Tibial artery (tissue), 4 donors: ENCODE measurements around the gene TSR3.

Experiments used
- DNase-seq, 2 donors: peaks; one replicate each; pipeline ENCODE4 v3.0.0-alpha.2; 2019
- H3K27ac ChIP-seq, 2 donors: fragments of 200-600 bp; sonication (generic) in 1 of 2; 1 replicate in 1 of 2; 2 replicates in 1 of 2; pipeline ENCODE4 v1.5.1; 2018 to 2019; ENCODE audit warnings: mild to moderate bottlenecking in 1 of 2
- H3K27me3 ChIP-seq, 2 donors: fragments of 200-600 bp; sonication (generic) in 1 of 2; one replicate each; pipeline versions ENCODE4 v1.5.1 to v1.6.0; 2016 to 2019
- H3K36me3 ChIP-seq, 3 donors: fragments of 200-600 bp; sonication (generic) in 2 of 3; one replicate each; pipeline ENCODE4 v1.5.1; 2016 to 2019; ENCODE audit warnings: mild to moderate bottlenecking in 2 of 3
- H3K4me1 ChIP-seq, 4 donors: fragments of 200-600 bp; sonication (generic) in 2 of 4; 1 replicate in 3 of 4; 2 replicates in 1 of 4; pipeline ENCODE4 v1.5.1; 2016 to 2019
- H3K4me3 ChIP-seq, 2 donors: fragments of 200-600 bp; sonication (generic) in 1 of 2; 1 replicate in 1 of 2; 2 replicates in 1 of 2; pipeline ENCODE4 v1.5.1; 2018 to 2019; ENCODE audit warnings: mild to moderate bottlenecking in 2 of 2
- H3K9me3 ChIP-seq, 3 donors: fragments of 200-600 bp; sonication (generic) in 1 of 3; one replicate each; pipeline ENCODE4 v1.5.1; 2016 to 2019
- intact Hi-C: fragments of 100-400 bp; cut with DNase I; formaldehyde crosslinking; loops from one replicate; pipeline ENCODE4 v1.15.0; 2023; ENCODE audit warnings: low total_unique reads
- TF ChIP-seq, protein P1 (sequence below), 2 experiments: fragments of 200-600 bp in 1 of 2; fragments of 450-650 bp in 1 of 2; IDR thresholded peaks; one replicate each; pipeline ENCODE4 v1.5.1; 2017 to 2019; ENCODE audit warnings: antibody characterized with exemption in 2 of 2, mild to moderate bottlenecking in 1 of 2, moderate library complexity in 1 of 2

The TSR3 gene

DNA sequence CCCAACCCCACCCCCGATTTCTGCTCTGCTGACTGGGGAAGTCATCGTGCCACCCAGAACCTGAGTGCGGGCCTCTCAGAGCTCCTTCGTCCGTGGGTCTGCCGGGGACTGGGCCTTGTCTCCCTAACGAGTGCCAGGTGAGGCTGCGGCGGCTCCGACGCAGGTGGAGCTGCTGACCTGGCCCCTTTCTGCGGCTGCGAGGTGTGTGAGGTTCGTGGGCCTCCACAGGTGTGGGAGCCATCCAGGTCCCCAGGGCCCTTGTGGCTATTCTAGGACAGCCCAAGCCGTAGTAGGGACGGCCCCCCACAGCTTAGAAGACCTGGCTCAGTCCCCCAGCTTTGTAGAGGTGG is 39.2 kb downstream of the TSR3 start:
- intact Hi-C loops, result no loop called here

DNA sequence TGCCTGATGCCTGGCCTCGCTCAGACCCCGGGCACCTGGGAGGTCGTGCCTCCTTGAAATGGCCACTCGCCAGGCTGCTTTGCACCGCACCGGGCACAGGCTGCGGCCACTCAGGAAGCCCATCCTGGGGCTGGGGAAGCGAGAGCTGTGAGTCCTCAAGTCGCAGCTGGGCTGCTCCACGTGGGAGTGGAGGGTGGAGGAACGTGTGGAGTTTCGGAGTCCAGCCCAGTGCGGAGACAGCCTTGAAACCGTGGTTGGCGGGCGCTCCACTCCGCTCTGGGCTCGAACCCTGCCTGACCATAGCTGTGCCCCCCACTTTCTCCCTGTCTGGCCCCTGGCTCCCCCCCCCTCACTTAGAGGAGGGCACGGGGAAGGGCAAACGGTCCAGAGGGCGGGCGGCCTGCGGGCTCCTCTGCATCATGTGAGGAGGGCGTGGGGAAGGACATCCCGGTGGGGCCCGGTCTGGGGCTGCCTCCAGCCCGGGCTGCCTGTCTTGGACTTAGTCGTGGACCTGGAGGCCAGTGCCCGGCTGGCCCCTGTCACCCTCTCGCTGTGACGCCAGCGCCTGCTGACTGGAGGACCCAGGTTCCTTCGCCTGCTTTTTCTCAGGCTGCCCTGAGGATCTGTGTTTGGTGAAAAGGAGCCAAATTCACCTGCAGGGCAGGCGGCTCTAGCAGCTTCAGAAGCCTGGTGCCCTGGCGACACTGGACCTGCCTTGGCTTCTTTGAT is 39.8 kb downstream of the TSR3 start:
- Histone ChIP-seq H3K9me3 (no peaks in the 10 kb centered on the region), H3K27me3 (peaks cover 0 to 4% of the 10 kb centered on the region in 2 donors), H3K4me1 (peaks cover 6 to 52% (median 32%) of the 10 kb centered on the region in 4 donors), H3K27ac (no peak overlapping the region), H3K4me3 (peak overlapping the region; percentile 74 to 91), H3K36me3 (peaks cover 26 to 42% (median 34%) of the 10 kb centered on the region in 3 donors)
- intact Hi-C loops, result no loop called here
- TF ChIP-seq, protein P1, sequence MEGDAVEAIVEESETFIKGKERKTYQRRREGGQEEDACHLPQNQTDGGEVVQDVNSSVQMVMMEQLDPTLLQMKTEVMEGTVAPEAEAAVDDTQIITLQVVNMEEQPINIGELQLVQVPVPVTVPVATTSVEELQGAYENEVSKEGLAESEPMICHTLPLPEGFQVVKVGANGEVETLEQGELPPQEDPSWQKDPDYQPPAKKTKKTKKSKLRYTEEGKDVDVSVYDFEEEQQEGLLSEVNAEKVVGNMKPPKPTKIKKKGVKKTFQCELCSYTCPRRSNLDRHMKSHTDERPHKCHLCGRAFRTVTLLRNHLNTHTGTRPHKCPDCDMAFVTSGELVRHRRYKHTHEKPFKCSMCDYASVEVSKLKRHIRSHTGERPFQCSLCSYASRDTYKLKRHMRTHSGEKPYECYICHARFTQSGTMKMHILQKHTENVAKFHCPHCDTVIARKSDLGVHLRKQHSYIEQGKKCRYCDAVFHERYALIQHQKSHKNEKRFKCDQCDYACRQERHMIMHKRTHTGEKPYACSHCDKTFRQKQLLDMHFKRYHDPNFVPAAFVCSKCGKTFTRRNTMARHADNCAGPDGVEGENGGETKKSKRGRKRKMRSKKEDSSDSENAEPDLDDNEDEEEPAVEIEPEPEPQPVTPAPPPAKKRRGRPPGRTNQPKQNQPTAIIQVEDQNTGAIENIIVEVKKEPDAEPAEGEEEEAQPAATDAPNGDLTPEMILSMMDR (IDR thresholded peaks at IDR 0.05), result no peak
- DNase-seq, result no peak

More for the DNA sequence above, 39.2 kb downstream of the TSR3 start:
- Histone ChIP-seq H3K4me1 (peaks cover 6 to 52% (median 32%) of the 10 kb centered on the region in 4 donors), H3K36me3 (peaks cover 32 to 47% (median 40%) of the 10 kb centered on the region in 3 donors), H3K4me3 (peak overlapping the region in 1 of 2 donors; percentile 91), H3K9me3 (no peaks in the 10 kb centered on the region), H3K27ac (no peak overlapping the region), H3K27me3 (no peaks in the 10 kb centered on the region)
- DNase-seq, result no peak
- TF ChIP-seq, protein P1 (IDR thresholded peaks at IDR 0.05), result no peak

DNA sequence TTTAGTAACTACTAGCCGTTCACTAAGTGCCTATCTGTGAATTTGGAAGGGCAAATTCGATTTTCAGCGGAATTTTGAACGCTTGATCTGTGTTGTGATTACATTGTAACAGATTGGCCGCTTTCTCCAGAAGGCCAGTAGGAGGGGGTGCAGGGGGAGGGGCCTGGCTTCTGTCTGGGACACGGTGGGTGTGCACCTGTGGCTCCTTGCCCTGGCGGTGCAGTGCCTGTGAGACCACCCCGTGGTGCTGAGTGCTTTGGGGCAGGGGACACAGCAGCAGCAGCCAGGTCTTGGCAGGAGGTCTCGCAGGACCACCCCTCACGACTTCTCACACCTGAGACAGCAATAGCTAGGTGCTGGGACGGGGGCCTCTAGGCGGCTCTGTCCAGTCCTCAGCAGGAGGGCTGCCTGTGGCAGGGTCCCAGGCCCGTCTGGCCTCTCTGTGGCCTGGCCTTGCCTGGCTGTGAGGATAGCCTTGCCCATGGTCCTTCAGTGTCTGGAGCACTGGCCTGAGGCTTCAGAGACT is 40.4 kb downstream of the TSR3 start:
- Histone ChIP-seq H3K4me1 (peaks cover 6 to 52% (median 32%) of the 10 kb centered on the region in 4 donors), H3K36me3 (peaks cover 20 to 36% (median 28%) of the 10 kb centered on the region in 3 donors), H3K27ac (peak overlapping the region in 1 of 2 donors; percentile 50), H3K4me3 (peak overlapping the region; percentile 74 to 91), H3K9me3 (no peaks in the 10 kb centered on the region), H3K27me3 (peaks cover 0 to 4% of the 10 kb centered on the region in 2 donors)
- intact Hi-C loops, result no loop called here
- TF ChIP-seq, protein P1 (IDR thresholded peaks at IDR 0.05), result no peak
- no peak for DNase-seq

DNA sequence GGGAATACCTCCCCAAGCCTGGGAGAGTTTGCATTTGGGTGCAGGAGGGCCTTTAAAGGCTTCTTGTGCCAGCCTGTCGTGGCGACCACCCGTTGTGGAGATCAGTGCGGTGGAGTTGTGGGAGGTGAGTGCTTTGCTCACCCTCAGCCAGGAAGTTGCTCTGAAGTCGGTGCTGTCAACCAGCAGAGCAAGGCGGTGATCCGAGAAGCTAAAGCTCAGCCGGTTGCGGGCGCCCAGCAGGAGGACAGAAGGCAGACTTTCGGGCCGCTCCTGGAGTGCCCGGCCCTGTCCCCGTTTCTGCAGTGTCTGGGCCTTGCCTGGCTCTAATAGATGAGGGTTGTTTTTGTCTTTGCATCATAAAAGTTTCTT is 40.9 kb downstream of the TSR3 start:
- peaks cover 6 to 52% (median 32%) of the 10 kb centered on the region in 4 donors for H3K4me1 ChIP-seq
- peaks cover 0 to 4% of the 10 kb centered on the region in 2 donors for H3K27me3 ChIP-seq
- H3K4me3 ChIP-seq, result peak overlapping the region; percentile 74 to 91
- peak overlapping the region; percentile 50 to 93 for H3K27ac ChIP-seq
- H3K36me3 ChIP-seq, result peaks cover 15 to 31% (median 23%) of the 10 kb centered on the region in 3 donors
- H3K9me3 ChIP-seq, result no peaks in the 10 kb centered on the region
- TF ChIP-seq, protein P1 (IDR thresholded peaks at IDR 0.05), result no peak
- DNase-seq, result no peak
- intact Hi-C loops, result no loop called here

DNA sequence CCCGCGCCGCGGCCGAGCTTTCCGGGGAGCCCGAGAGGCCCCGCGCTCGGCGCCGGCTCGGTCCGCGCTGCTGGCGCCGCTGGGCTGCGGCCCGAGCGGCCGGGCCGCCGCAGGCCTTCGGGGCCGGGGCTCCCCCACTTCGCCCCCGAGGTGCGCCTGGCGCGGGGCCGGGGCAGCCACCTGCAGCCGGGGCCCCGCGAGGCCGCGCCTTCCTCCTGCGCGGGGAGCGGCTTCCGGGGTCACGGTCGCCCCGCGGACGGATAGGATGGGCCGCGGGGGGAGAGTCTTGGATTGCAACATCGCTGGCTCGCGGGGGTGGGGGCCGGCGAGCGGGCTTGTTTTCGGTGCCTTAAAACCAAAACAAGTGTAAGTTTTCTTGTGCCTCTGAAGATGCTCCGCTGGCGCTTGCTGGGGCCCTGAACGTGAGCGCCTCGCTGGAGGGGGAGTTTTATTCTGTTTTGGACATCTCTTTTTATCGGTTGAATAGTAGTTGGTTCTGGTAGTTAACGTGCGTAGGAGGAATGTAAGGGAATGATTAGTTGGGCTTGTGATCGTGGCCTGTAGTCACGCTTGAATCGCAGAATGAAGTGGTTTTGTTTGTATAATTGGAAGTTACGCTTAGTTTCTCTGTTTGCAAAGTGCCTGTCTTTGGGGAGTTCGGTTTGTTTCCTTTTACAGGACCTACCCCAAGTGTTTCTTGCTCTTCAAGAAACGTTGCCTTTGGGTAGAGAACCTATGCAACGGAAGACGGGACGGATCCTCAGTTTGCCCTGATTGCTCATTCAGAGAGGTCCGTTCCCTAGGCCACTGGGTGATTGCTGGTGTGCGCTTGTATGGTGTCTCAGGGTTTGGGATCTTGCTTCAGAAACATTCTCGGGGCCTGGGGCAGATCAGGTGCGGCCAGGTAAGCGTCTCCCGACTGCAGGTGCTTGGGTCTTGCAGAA is 41.5 kb downstream of the TSR3 start:
- H3K36me3 ChIP-seq, result peaks cover 9 to 25% (median 17%) of the 10 kb centered on the region in 3 donors
- TF ChIP-seq, protein P1 (IDR thresholded peaks at IDR 0.05), result no peak
- intact Hi-C loops, result no loop called here
- peaks cover 0 to 4% of the 10 kb centered on the region in 2 donors for H3K27me3 ChIP-seq
- peaks cover 6 to 52% (median 32%) of the 10 kb centered on the region in 4 donors for H3K4me1 ChIP-seq
- H3K27ac ChIP-seq, result peak overlapping the region; percentile 93 to 97
- peak; percentile 50 to 82 for DNase-seq
- H3K9me3 ChIP-seq, result no peaks in the 10 kb centered on the region
- H3K4me3 ChIP-seq, result peak overlapping the region; percentile 74 to 91
